Measurements from ENCODE around the gene PIK3CB. TPM values are rescaled to one million over a fixed set of nuclear protein-coding genes. Genes with fewer than 3 reads are reported as not detected.

The PIK3CB gene
- total and polyA plus RNA-seq, 4 donors: 8.0 to 29.8 (median 19.3) TPM

- H3K9me3 ChIP-seq (ENCODE audit: control insufficient read depth, low read length): no peaks in the 10 kb centered on the region
- no peak for DNase-seq
- no peaks in the 10 kb centered on the region for H3K36me3 ChIP-seq (ENCODE audit: control insufficient read depth in 1 of 2, insufficient read depth in 2 of 2, low read length in 1 of 2)
- ATAC-seq (ENCODE audit: low FRiP score): no peak
- intact Hi-C loops (cut with DNase I): loop anchor here in 1 of 2 donors (10.0 kb wide), 1 partner anchor 97 kb away; the partner anchor contains the start of gene CEP70
- H3K27ac ChIP-seq (ENCODE audit: low read depth in 1 of 2, low read length in 2 of 2): no peak overlapping the region
- WGBS, 2 donors: 89 to 94% methylated on average over 3 of the region's 3 CpGs
- H3K4me1 ChIP-seq (ENCODE audit: control insufficient read depth in 1 of 2, insufficient read depth in 2 of 2, low read length in 2 of 2): peaks cover 0 to 3% of the 10 kb centered on the region in 2 donors
- H3K27me3 ChIP-seq (ENCODE audit: control insufficient read depth in 1 of 2, insufficient read depth in 2 of 2, low read length in 1 of 2): no peaks in the 10 kb centered on the region
- H3K4me3 ChIP-seq (ENCODE audit: low read length in 2 of 2): no peak overlapping the region
Observed at GRCh38 chr3:138692152-138692551, 142.6 kb downstream of the PIK3CB start.

- WGBS, 2 donors: 95 to 97% methylated on average over 1 of the region's 1 CpG
- ATAC-seq (ENCODE audit: low FRiP score): no peak
- no peaks in the 10 kb centered on the region for H3K27me3 ChIP-seq (ENCODE audit: control insufficient read depth in 1 of 2, insufficient read depth in 2 of 2, low read length in 1 of 2)
- peaks cover 0 to 3% of the 10 kb centered on the region in 2 donors for H3K4me1 ChIP-seq (ENCODE audit: control insufficient read depth in 1 of 2, insufficient read depth in 2 of 2, low read length in 2 of 2)
- no peaks in the 10 kb centered on the region for H3K9me3 ChIP-seq (ENCODE audit: control insufficient read depth, low read length)
- no peak overlapping the region for H3K4me3 ChIP-seq (ENCODE audit: low read length in 2 of 2)
- DNase-seq: no peak
- H3K36me3 ChIP-seq (ENCODE audit: control insufficient read depth in 1 of 2, insufficient read depth in 2 of 2, low read length in 1 of 2): no peaks in the 10 kb centered on the region
- intact Hi-C loops (cut with DNase I): loop anchor here in 1 of 2 donors (10.0 kb wide), 1 partner anchor 97 kb away; the partner anchor contains the start of gene CEP70
- H3K27ac ChIP-seq (ENCODE audit: low read depth in 1 of 2, low read length in 2 of 2): no peak overlapping the region
Observed at GRCh38 chr3:138691351-138691750, 143.4 kb downstream of the PIK3CB start.

GRCh38 chr3:138690036-138690435, 144.7 kb downstream of the PIK3CB start:
- Histone ChIP-seq H3K27ac (ENCODE audit: low read depth in 1 of 2, low read length in 2 of 2) (no peak overlapping the region), H3K4me3 (ENCODE audit: low read length in 2 of 2) (no peak overlapping the region), H3K36me3 (ENCODE audit: control insufficient read depth in 1 of 2, insufficient read depth in 2 of 2, low read length in 1 of 2) (no peaks in the 10 kb centered on the region), H3K4me1 (ENCODE audit: control insufficient read depth in 1 of 2, insufficient read depth in 2 of 2, low read length in 2 of 2) (peaks cover 0 to 3% of the 10 kb centered on the region in 2 donors), H3K27me3 (ENCODE audit: control insufficient read depth in 1 of 2, insufficient read depth in 2 of 2, low read length in 1 of 2) (no peaks in the 10 kb centered on the region), H3K9me3 (ENCODE audit: control insufficient read depth, low read length) (no peaks in the 10 kb centered on the region)
- DNase-seq (no peak), ATAC-seq (ENCODE audit: low FRiP score) (no peak)
- intact Hi-C loops (cut with DNase I): loop anchor here in 1 of 2 donors (10.0 kb wide), 1 partner anchor 95 kb away; the partner anchor contains the start of gene CEP70

GRCh38 chr3:138688871-138689299, 145.8 kb downstream of the PIK3CB start:
- 77% methylated on average over 5 of the region's 5 CpGs for WGBS, 2 donors
- Histone ChIP-seq H3K36me3 (ENCODE audit: control insufficient read depth in 1 of 2, insufficient read depth in 2 of 2, low read length in 1 of 2) (no peaks in the 10 kb centered on the region), H3K4me3 (ENCODE audit: low read length in 2 of 2) (no peak overlapping the region), H3K27me3 (ENCODE audit: control insufficient read depth in 1 of 2, insufficient read depth in 2 of 2, low read length in 1 of 2) (no peaks in the 10 kb centered on the region), H3K4me1 (ENCODE audit: control insufficient read depth in 1 of 2, insufficient read depth in 2 of 2, low read length in 2 of 2) (no peaks in the 10 kb centered on the region), H3K27ac (ENCODE audit: low read depth in 1 of 2, low read length in 2 of 2) (no peak overlapping the region), H3K9me3 (ENCODE audit: control insufficient read depth, low read length) (no peaks in the 10 kb centered on the region)
- no peak for ATAC-seq (ENCODE audit: low FRiP score)
- no peak for DNase-seq
- intact Hi-C loops (cut with DNase I): no loop called here

GRCh38 chr3:138687236-138687635, 147.5 kb downstream of the PIK3CB start:
- no peak for ATAC-seq (ENCODE audit: low FRiP score)
- no peaks in the 10 kb centered on the region for H3K27me3 ChIP-seq (ENCODE audit: control insufficient read depth in 1 of 2, insufficient read depth in 2 of 2, low read length in 1 of 2)
- DNase-seq: no peak
- H3K4me3 ChIP-seq (ENCODE audit: low read length in 2 of 2): no peak overlapping the region
- H3K36me3 ChIP-seq (ENCODE audit: control insufficient read depth in 1 of 2, insufficient read depth in 2 of 2, low read length in 1 of 2): no peaks in the 10 kb centered on the region
- intact Hi-C loops (cut with DNase I): no loop called here
- no peak overlapping the region for H3K27ac ChIP-seq (ENCODE audit: low read depth in 1 of 2, low read length in 2 of 2)
- H3K9me3 ChIP-seq (ENCODE audit: control insufficient read depth, low read length): no peaks in the 10 kb centered on the region
- H3K4me1 ChIP-seq (ENCODE audit: control insufficient read depth in 1 of 2, insufficient read depth in 2 of 2, low read length in 2 of 2): no peaks in the 10 kb centered on the region
- WGBS, 2 donors: 97 to 100% methylated on average over 1 of the region's 1 CpG

- Histone ChIP-seq H3K4me3 (ENCODE audit: low read length in 2 of 2) (no peak overlapping the region), H3K36me3 (ENCODE audit: control insufficient read depth in 1 of 2, insufficient read depth in 2 of 2, low read length in 1 of 2) (no peaks in the 10 kb centered on the region), H3K4me1 (ENCODE audit: control insufficient read depth in 1 of 2, insufficient read depth in 2 of 2, low read length in 2 of 2) (no peaks in the 10 kb centered on the region), H3K27ac (ENCODE audit: low read depth in 1 of 2, low read length in 2 of 2) (no peak overlapping the region), H3K9me3 (ENCODE audit: control insufficient read depth, low read length) (no peaks in the 10 kb centered on the region), H3K27me3 (ENCODE audit: control insufficient read depth in 1 of 2, insufficient read depth in 2 of 2, low read length in 1 of 2) (no peaks in the 10 kb centered on the region)
- intact Hi-C loops (cut with DNase I): no loop called here
- ATAC-seq (ENCODE audit: low FRiP score) (no peak), DNase-seq (no peak)
Observed at GRCh38 chr3:138686771-138687221, 147.9 kb downstream of the PIK3CB start.

GRCh38 chr3:138684396-138684795, 150.3 kb downstream of the PIK3CB start:
- H3K4me3 ChIP-seq (ENCODE audit: low read length in 2 of 2): no peak overlapping the region
- intact Hi-C loops (cut with DNase I): no loop called here
- ATAC-seq (ENCODE audit: low FRiP score) (no peak), DNase-seq (no peak)
- no peak overlapping the region for H3K27ac ChIP-seq (ENCODE audit: low read depth in 1 of 2, low read length in 2 of 2)
- H3K9me3 ChIP-seq (ENCODE audit: control insufficient read depth, low read length): no peaks in the 10 kb centered on the region
- H3K4me1 ChIP-seq (ENCODE audit: control insufficient read depth in 1 of 2, insufficient read depth in 2 of 2, low read length in 2 of 2): no peaks in the 10 kb centered on the region
- H3K27me3 ChIP-seq (ENCODE audit: control insufficient read depth in 1 of 2, insufficient read depth in 2 of 2, low read length in 1 of 2): no peaks in the 10 kb centered on the region
- H3K36me3 ChIP-seq (ENCODE audit: control insufficient read depth in 1 of 2, insufficient read depth in 2 of 2, low read length in 1 of 2): no peaks in the 10 kb centered on the region
- WGBS, 2 donors: 86 to 91% methylated on average over 4 of the region's 4 CpGs

GRCh38 chr3:138682648-138683047, 152.1 kb downstream of the PIK3CB start:
- no peaks in the 10 kb centered on the region for H3K9me3 ChIP-seq (ENCODE audit: control insufficient read depth, low read length)
- H3K4me3 ChIP-seq (ENCODE audit: low read length in 2 of 2): no peak overlapping the region
- H3K4me1 ChIP-seq (ENCODE audit: control insufficient read depth in 1 of 2, insufficient read depth in 2 of 2, low read length in 2 of 2): no peaks in the 10 kb centered on the region
- H3K27ac ChIP-seq (ENCODE audit: low read depth in 1 of 2, low read length in 2 of 2): no peak overlapping the region
- H3K27me3 ChIP-seq (ENCODE audit: control insufficient read depth in 1 of 2, insufficient read depth in 2 of 2, low read length in 1 of 2): no peaks in the 10 kb centered on the region
- peaks cover 0 to 2% of the 10 kb centered on the region in 2 donors for H3K36me3 ChIP-seq (ENCODE audit: control insufficient read depth in 1 of 2, insufficient read depth in 2 of 2, low read length in 1 of 2)
- DNase-seq: no peak
- ATAC-seq (ENCODE audit: low FRiP score): no peak
- intact Hi-C loops (cut with DNase I): no loop called here

GRCh38 chr3:138681463-138682220, 153.1 kb downstream of the PIK3CB start:
- 50 to 63% methylated on average over 5 of the region's 5 CpGs for WGBS, 2 donors
- Histone ChIP-seq H3K4me1 (ENCODE audit: control insufficient read depth in 1 of 2, insufficient read depth in 2 of 2, low read length in 2 of 2) (no peaks in the 10 kb centered on the region), H3K4me3 (ENCODE audit: low read length in 2 of 2) (no peak overlapping the region), H3K9me3 (ENCODE audit: control insufficient read depth, low read length) (no peaks in the 10 kb centered on the region), H3K36me3 (ENCODE audit: control insufficient read depth in 1 of 2, insufficient read depth in 2 of 2, low read length in 1 of 2) (peaks cover 0 to 2% of the 10 kb centered on the region in 2 donors), H3K27me3 (ENCODE audit: control insufficient read depth in 1 of 2, insufficient read depth in 2 of 2, low read length in 1 of 2) (no peaks in the 10 kb centered on the region), H3K27ac (ENCODE audit: low read depth in 1 of 2, low read length in 2 of 2) (no peak overlapping the region)
- ATAC-seq (ENCODE audit: low FRiP score): no peak
- intact Hi-C loops (cut with DNase I): no loop called here
- no peak for DNase-seq
